Measurements from ENCODE around the gene FLRT2. TPM values are rescaled to one million over a fixed set of nuclear protein-coding genes. Genes with fewer than 3 reads are reported as not detected.

Gene FLRT2
- total and polyA plus RNA-seq, 10 of the 15 experiments (the other 5 are each of a cell fraction or from before 2014, with no cell fraction given), result 0.03 to 0.13 TPM; not detected in 8

GRCh38 chr14:85533861-85534291 lies 3.9 kb downstream of the FLRT2 start:
- Histone ChIP-seq H4K20me1 (ENCODE audit: control insufficient read depth, insufficient read depth) (no peaks in the 10 kb centered on the region), H3K4me2 (ENCODE audit: control insufficient read depth, insufficient read depth) (no peak overlapping the region), H3K9ac (ENCODE audit: control insufficient read depth, insufficient read depth, low read length) (no peak overlapping the region), H3K9me3 (replicated peaks; ENCODE audit: control insufficient read depth, insufficient read depth, low read length) (no peaks in the 10 kb centered on the region; the same call in 2 of the 3 replicates), H3K36me3 (ENCODE audit: control insufficient read depth in 2 of 2, insufficient read depth in 2 of 2, low read length in 1 of 2) (no peaks in the 10 kb centered on the region), H2AFZ (ENCODE audit: control insufficient read depth, low read depth, low read length) (no peak overlapping the region), H3K79me2 (ENCODE audit: control insufficient read depth, insufficient read depth, low read length) (no peaks in the 10 kb centered on the region), H3K4me3 (no peak overlapping the region), H3K27me3 (replicated peaks in 1 of 2; ENCODE audit: control insufficient read depth in 2 of 2, insufficient read depth in 2 of 2, low read length in 1 of 2) (no peaks in the 10 kb centered on the region), H3K4me1 (ENCODE audit: control insufficient read depth, insufficient read depth, low read length) (no peaks in the 10 kb centered on the region), H3K27ac (ENCODE audit: control insufficient read depth, insufficient read depth) (no peak overlapping the region)
- FAIRE-seq (no peak), DNase-seq (ENCODE audit: low read depth, low spot score) (no peak), ATAC-seq (no peak)
- ChIA-PET RAD21 (ENCODE audit: unreplicated experiment) (no interaction called here), POLR2A (no interaction called here), SMC1A (ENCODE audit: uncharacterized antibody, unreplicated experiment) (no interaction called here), CTCF (no interaction called here)
- intact Hi-C loops (cut with micrococcal nuclease; ENCODE audit: unreplicated experiment), result no loop called here
- in situ Hi-C loops (cut with MboI), result no loop called here
- WGBS (ENCODE audit: insufficient coverage, insufficient replicate concordance, low lambda C conversion rate, missing lambda C conversion rate), result 49% methylated on average over 28 of the region's 28 CpGs
- no TSS peak for BruUV-seq (replicated peaks)
- TF ChIP-seq SREBF2 (IDR thresholded peaks at IDR 0.05; ENCODE audit: low read length) (no peak), JUNB (IDR thresholded peaks at IDR 0.05) (no peak), MTA2 (IDR thresholded peaks at IDR 0.05; ENCODE audit: low read depth) (no peak), ZBED1 (IDR thresholded peaks at IDR 0.05; ENCODE audit: borderline replicate concordance) (no peak), ZSCAN29 (IDR thresholded peaks at IDR 0.05) (no peak), ZNF207 (IDR thresholded peaks at IDR 0.05; ENCODE audit: borderline replicate concordance) (no peak), CHD1 (IDR thresholded peaks at IDR 0.05; ENCODE audit: low read depth, low read length) (no peak), PRDM15 (CRISPR knock-in tag; IDR thresholded peaks at IDR 0.05) (no peak), NR2C1 (IDR thresholded peaks at IDR 0.05) (no peak), SPI1 (IDR thresholded peaks at IDR 0.05; ENCODE audit: borderline replicate concordance, insufficient read depth, low read depth, low read length) (no peak), IRF5 (IDR thresholded peaks at IDR 0.05; ENCODE audit: borderline replicate concordance) (no peak), TARDBP (IDR thresholded peaks at IDR 0.05; ENCODE audit: borderline replicate concordance) (no peak), ZNF274 (IDR thresholded peaks at IDR 0.05; ENCODE audit: insufficient read depth, insufficient read length) (no peak), SREBF1 (IDR thresholded peaks at IDR 0.05; ENCODE audit: low read length) (no peak), ZNF687 (IDR thresholded peaks at IDR 0.05) (no peak), ESRRA (IDR thresholded peaks at IDR 0.05; ENCODE audit: low read length) (no peak), E2F4 (IDR thresholded peaks at IDR 0.05; ENCODE audit: low read depth, low read length) (no peak)

Measured in GM12878 (cell line).